HG03521 (cell line): Measurements from ENCODE around the gene OLIG1.

ENCODE experiments used
- ATAC-seq: cut with Tn5 transposase; IDR thresholded peaks from one replicate; pipeline ENCODE4 v1.9.1; 2021; ENCODE audit warnings: mild to moderate bottlenecking, moderate library complexity; ENCODE audit not compliant: unreplicated experiment

OLIG1 gene

GRCh38 chr21:33069994-33070743 is at the start of gene OLIG1:
Gene OLIG1, plus strand, starts transcription at chr21:33070141. Its CDS starts 106 bp downstream, at chr21:33070247.
- ATAC-seq, result peak; percentile 45

GRCh38 chr21:33020558-33021100 is 49.3 kb upstream of the OLIG1 start:
- no peak for ATAC-seq

- ATAC-seq, result no peak
Observed at GRCh38 chr21:33021150-33021549, 48.8 kb upstream of the OLIG1 start.

- ATAC-seq, result no peak
Observed at GRCh38 chr21:33021667-33022066, 48.3 kb upstream of the OLIG1 start.

- no peak for ATAC-seq
Observed at GRCh38 chr21:33022489-33022827, 47.5 kb upstream of the OLIG1 start.

GRCh38 chr21:33022828-33023573 is 46.9 kb upstream of the OLIG1 start:
- no peak for ATAC-seq

- ATAC-seq, result no peak
Observed at GRCh38 chr21:33023574-33024200, 46.3 kb upstream of the OLIG1 start.

GRCh38 chr21:33024201-33025103 is 45.5 kb upstream of the OLIG1 start:
- no peak for ATAC-seq

GRCh38 chr21:33025106-33025488 is 44.8 kb upstream of the OLIG1 start:
- ATAC-seq, result no peak

- no peak for ATAC-seq
Observed at GRCh38 chr21:33025489-33026442, 44.2 kb upstream of the OLIG1 start, which contains the start of gene OLIG2. Gene OLIG2, plus strand, starts transcription at chr21:33025935. Its CDS starts 928 bp downstream, at chr21:33026863.

- no peak for ATAC-seq
Observed at GRCh38 chr21:33026443-33026858, 43.5 kb upstream of the OLIG1 start.

GRCh38 chr21:33026878-33027400 is 43.0 kb upstream of the OLIG1 start:
- no peak for ATAC-seq

- ATAC-seq, result no peak
Observed at GRCh38 chr21:33027401-33028286, 42.3 kb upstream of the OLIG1 start.

GRCh38 chr21:33028287-33028670 is 41.7 kb upstream of the OLIG1 start:
- no peak for ATAC-seq

- ATAC-seq, result no peak
Observed at GRCh38 chr21:33028773-33029384, 41.1 kb upstream of the OLIG1 start.

GRCh38 chr21:33029385-33029921 is 40.5 kb upstream of the OLIG1 start:
- no peak for ATAC-seq

GRCh38 chr21:33029975-33030461 is 39.9 kb upstream of the OLIG1 start:
- no peak for ATAC-seq
